GM19455 (cell line): ENCODE results near the gene DNTT.

ENCODE experiments used
- ATAC-seq: cut with Tn5 transposase; IDR thresholded peaks from one replicate; pipeline ENCODE4 v1.9.1; 2021; ENCODE audit not compliant: unreplicated experiment

The DNTT gene

GRCh38 chr10:96275685-96276418, 28.4 kb upstream of the DNTT start:
- ATAC-seq = no peak

- no peak for ATAC-seq
Observed at GRCh38 chr10:96276426-96276825, 27.8 kb upstream of the DNTT start.

- ATAC-seq = no peak
Observed at GRCh38 chr10:96276831-96277230, 27.4 kb upstream of the DNTT start.

- ATAC-seq = no peak
Observed at GRCh38 chr10:96279191-96279641, 25.0 kb upstream of the DNTT start.

GRCh38 chr10:96280859-96281258, 23.4 kb upstream of the DNTT start:
- no peak for ATAC-seq

- ATAC-seq = no peak
Observed at GRCh38 chr10:96281444-96282029, 22.7 kb upstream of the DNTT start.

- no peak for ATAC-seq
Observed at GRCh38 chr10:96283351-96283750, 20.9 kb upstream of the DNTT start.

GRCh38 chr10:96283756-96284155, 20.5 kb upstream of the DNTT start:
- no peak for ATAC-seq

- no peak for ATAC-seq
Observed at GRCh38 chr10:96285331-96285752, 18.9 kb upstream of the DNTT start.

- peak; percentile 48 for ATAC-seq
Observed at GRCh38 chr10:96287392-96288105, 16.7 kb upstream of the DNTT start.

- peak; percentile 62 for ATAC-seq
Observed at GRCh38 chr10:96288151-96288621, 16.0 kb upstream of the DNTT start.

- no peak for ATAC-seq
Observed at GRCh38 chr10:96289218-96289910, 14.9 kb upstream of the DNTT start.

GRCh38 chr10:96290368-96291133, 13.7 kb upstream of the DNTT start:
- ATAC-seq = peak; percentile 35

GRCh38 chr10:96292971-96293920, 11.0 kb upstream of the DNTT start:
- peak; percentile 50 for ATAC-seq

GRCh38 chr10:96295475-96295874, 8.8 kb upstream of the DNTT start:
- no peak for ATAC-seq

- ATAC-seq = no peak
Observed at GRCh38 chr10:96297486-96297885, 6.7 kb upstream of the DNTT start.

GRCh38 chr10:96298362-96298761, 5.9 kb upstream of the DNTT start:
- no peak for ATAC-seq

GRCh38 chr10:96299383-96299782, 4.9 kb upstream of the DNTT start:
- no peak for ATAC-seq

GRCh38 chr10:96301616-96302015, 2.6 kb upstream of the DNTT start:
- ATAC-seq = no peak
